NCI-H146 treated with DMSO at 0.1 percent for 48 hours (cell line): ENCODE results near the gene TEX35.
"Not testable (repeated sequence)": the region's sequence is repeated elsewhere in the genome, so short reads cannot be mapped to it uniquely, and the experiment has no call there.

Experiments used
- DNase-seq: peaks from one replicate; lab custom pipeline; 2025; ENCODE audit not compliant: unreplicated experiment; lab: John Stamatoyannopoulos, UW

Gene TEX35

GRCh38 chr1:178540646-178541045, 27.7 kb downstream of the TEX35 start:
- no peak for DNase-seq

DNA sequence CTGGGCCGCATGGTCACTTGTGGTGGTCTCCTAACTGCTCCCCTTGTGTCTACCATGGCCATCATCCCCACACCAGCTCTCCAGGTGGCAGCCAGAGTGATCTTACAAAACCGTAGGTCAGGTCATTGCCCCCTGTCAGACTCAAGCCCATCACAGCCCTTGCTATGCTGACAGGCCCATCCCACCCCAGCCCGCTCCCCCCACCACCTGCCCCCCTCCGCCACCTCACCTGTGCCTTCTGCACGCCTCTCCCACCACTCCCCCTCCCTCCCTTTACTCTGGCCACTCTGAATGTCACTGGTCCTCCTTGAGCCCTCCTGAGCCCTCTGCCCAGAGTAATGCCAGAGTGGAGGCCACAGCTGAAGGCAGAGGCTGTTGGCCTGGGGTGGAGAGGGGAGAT, 28.5 kb downstream of the TEX35 start:
- no peak for DNase-seq

DNA sequence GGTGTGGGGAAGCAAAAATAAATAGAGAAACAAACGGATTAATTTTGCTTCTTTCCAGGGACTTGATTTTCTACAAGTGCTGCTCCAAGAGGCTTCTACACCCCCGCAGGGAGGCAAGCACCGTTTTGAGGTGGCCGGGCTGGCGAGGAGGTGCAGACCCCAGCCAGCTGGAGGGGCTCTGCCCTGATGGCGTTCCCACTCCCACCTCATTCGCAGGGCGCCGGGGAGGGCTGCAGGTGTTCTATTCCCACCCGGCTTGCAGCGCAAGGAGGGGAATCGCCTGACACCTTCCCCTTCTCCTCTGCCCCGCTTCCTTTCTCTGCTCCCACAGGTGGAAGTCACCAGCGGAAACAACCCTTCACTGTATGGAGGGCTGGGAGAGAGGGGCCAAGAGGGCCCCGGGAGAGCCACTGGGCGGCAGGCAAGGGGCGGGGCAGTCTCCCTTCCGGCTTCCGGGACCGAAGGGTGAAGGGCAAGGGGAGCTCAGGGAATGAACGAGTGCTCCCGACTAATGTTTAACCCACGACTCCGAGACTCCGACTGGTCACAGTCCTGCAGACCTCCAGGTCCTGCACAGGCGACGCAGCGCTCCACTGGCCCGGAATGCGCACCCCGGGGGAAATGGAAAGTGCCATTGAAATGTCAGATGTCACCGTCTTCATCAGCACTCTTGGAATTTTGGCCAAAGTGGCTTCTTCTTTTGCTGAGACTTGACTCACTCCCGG, 29.1 kb downstream of the TEX35 start:
- peak; percentile 38 for DNase-seq

DNA sequence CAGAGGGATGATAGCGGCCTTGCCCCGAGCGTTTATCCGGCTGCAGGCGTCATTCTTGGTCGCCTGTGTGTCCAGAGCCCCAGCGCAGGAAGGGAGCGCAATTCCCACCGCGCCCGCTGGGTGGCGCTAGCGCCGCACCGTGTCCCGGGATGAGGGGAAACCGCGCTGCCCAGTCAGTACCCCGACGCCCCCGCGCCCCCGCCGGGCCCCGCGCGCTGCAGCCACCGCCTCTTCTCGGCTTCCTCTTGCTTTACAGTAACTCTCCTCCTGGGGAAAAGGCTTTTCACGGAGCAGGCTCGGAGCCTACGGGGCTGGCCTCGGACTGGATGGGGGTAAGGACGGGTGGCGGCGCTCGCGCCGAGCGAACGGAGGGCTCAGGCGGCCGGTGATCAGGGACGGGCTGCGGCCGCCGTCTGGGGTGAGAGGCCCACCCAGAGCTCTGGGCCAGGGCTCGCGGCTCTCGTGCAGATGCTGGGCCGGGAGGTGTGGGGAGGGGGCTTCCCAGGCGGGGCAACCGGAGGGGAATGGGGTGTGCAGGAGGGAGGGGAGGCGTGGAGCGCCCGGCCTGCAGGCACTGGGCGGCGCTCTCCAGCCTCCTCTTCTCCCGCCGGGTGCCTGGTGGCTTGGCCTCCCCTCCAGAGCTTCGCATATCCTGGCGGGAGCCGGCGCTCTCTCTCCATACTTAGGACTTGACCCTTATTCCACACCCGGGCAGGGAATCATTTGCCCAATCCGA, 29.8 kb downstream of the TEX35 start:
- DNase-seq: peak; percentile 52

DNA sequence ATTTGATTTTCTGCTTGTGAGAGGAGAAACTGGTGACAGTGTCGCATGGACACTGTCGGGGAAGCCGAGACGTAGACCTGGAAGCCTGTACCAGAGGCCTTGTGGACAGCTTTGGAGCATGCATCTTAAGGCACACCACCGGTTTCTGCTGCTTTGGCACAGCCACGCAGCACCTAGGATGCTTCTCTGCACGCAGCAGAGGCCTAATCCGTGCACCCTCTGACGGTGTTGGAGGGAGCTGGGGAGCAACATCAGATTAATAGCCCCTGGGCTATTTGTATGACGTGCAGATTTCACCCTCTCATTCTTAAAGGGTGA, 30.3 kb downstream of the TEX35 start:
- DNase-seq: no peak

DNA sequence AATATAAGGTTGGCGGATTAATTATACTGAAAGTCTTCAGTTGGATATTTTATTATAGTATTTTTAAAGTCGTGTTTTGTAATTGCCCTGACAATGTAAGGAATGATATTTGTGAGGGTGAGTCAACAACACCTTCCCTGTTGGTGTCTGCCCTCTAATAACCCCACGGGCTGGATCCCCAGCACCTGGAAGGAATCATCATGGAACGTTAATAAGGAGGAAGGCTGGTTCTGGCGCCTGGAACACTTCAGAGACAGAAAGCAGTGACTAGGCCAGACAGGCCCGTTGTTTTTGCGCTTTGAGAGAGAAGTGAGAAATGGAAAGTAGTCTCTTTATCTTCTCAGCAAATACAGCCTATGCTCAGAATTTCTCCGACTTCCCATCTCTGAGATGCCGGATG, 31.6 kb downstream of the TEX35 start:
- no peak for DNase-seq

DNA sequence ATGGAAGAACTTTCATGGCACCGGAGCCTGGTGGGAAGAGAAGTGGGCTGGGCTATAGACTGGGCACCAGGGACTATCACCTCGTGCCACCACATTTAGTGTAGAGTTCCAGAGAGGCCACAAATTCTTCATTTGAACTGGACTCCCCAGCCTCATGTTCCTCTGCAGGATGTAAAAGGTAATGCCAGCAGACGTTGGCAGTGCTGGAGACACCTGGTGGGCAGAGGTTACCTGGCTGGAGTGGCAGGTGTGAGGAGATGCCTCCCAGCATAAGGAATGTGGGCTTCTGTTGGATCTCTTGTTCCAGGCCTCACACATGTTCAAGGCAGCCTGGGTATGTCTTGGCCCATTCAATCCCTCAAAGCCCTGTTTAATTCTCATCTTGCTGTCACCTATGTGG, 35.2 kb downstream of the TEX35 start:
- no peak for DNase-seq

GRCh38 chr1:178551307-178551706, 38.4 kb downstream of the TEX35 start:
- DNase-seq: no peak

DNA sequence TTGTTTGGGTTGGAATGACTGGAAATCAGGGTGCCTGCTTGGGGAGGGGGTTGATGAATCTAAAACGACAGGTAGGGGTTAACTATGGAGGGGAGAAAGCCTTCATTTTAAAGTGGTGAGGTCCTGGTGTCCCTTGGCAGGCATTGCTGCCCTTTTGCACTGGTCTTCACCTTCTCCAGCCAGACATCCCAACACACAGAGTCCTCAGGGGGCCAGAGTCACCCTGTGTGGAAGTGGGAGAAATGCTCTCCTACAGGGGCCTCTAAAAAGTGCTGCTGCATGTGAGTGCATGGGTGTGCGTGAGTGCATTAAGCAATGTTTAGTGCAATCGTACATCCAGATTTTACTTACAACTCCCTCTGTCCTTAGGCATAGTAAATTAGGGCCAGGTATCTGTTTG, 39.0 kb downstream of the TEX35 start:
- no peak for DNase-seq

DNA sequence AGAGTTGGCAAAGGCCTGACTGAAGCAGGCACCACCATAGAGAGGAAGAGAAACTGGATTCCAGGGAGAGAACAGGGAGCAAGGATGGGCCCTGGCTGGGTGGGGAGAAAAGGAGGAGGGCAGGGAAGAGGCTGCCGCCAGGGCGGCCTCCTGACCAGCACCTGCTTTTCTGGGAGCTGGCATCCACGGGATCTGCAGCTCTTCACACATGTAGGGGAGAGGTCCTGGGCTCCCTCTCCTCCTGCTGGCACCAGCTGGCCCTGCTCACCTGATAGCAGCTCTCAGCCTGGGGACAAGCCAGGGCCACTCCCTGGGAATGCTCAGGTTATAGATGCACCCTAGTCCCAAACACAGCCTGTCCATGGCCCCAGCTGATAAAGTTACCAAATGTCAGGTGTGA, 39.9 kb downstream of the TEX35 start:
- no peak for DNase-seq

DNA sequence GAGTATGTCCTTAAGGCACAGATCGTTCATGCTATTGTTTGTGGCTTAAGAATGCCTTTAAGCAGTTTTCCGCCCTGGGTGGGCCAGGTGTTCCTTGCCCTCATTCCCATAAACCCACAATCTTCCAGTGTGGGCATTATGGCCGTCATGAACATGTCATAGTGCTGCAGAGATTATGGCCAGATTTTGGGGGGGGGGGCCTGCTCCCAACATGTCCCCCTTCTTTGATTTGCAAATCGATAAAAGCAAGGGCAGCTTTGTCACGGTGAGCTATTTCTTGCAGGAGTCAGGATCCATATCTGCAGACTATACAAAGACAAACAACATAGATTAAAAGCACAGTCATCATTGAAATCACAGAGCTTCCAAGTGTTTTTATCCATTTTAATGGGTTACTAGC, 41.4 kb downstream of the TEX35 start:
- not testable (repeated sequence) for DNase-seq

DNA sequence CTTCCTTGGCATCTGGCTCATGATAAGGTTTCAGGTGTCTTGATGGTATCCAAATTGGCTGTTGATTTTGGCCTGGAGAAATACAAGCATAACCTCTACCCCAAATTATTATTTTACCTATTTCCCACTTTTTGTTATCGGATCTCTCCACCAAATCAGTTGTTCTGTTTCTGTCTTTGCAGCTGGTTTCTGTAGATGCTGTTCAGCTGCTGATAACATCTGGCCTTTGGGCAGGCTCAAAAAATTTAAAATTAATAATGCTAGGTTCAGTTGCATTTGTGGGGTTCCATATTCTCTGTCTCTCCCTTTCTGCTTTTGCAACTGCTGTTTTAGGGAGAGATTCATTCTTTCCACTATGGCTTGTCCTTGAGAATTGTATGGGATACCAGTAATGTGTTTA, 42.7 kb downstream of the TEX35 start:
- DNase-seq: not testable (repeated sequence)

DNA sequence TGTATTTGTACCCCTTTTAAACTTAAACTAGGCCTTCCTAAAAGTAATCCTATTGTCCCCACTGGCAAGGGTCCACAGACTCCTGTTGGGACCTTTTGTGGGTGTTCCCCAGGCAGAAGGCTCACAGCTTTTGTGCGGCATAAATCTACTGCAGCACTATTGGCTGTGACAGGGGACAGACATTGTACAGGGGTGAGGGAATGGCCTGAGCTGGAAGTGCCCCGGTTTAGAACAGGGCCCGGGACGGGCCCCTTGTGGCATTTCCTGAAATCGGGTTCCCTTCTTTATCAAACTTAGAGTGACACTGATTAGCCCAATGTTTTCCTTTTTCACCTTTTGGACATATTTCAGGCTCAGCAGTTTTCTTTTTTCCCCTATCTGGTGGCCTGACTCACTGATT, 45.9 kb downstream of the TEX35 start:
- DNase-seq: not testable (repeated sequence)

DNA sequence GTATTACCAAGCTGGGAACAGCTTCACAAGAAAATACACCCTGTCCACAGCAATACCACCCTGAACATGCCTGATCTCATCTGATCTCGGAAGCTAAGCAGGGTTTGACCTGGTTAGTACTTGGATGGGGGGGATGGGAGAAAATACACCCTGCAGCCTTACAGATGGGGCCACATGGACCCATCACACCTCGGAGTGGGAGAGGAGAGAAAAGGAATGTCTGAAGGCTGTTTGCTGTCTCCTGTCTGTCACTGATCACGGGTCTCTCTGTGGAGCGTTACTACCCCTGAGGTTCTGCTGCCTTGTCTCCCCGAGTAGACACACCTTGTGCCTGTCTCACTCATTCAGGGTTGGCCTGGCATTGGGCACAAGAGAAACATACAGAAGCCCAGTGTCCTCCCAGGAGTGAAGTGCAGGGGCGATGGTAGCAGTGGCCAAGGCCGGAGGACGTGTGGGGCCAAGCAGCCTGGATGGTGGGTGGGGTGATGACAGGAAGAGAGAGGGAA, 48.0 kb downstream of the TEX35 start:
- DNase-seq: no peak

- no peak for DNase-seq
Observed at GRCh38 chr1:178563099-178563820, 50.4 kb downstream of the TEX35 start.

- DNase-seq: no peak
Observed at GRCh38 chr1:178564086-178564782, 51.3 kb downstream of the TEX35 start.

DNA sequence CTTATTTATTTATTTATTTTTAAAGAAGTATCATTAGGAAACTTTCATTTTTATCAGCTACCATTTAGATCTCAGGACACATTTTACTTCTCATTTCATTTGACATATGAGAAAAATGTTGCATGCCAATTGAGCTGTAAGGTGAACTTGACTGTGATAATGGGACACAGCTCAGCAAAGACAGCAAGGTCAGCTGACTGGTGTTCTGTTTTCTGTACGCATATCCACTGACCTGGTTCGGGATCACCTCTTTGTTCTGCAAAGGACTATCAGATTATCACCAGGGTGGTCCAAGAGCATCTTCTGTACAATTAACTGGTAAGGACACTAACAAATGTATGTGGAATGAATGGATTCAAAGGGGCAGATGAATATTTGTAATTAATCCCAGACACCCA, 51.9 kb downstream of the TEX35 start:
- no peak for DNase-seq

DNA sequence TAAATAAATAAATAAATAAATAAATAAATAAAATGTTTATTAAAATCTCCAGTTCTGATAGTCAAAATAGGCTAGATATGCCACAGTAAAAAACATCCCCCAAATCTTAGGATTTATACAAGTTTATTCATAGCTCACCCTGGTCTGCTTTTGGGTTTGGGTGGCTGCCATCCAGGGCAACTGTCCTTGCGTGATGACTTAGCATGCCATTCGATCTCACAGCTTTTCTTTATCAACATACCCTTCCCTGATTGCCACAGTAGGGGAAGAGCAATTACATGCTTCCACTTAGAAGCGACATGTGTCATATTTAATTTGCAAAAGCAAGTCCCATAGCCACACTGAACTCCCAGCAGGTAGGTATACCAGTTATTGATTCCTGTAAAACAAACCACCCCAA, 52.7 kb downstream of the TEX35 start:
- no peak for DNase-seq

DNA sequence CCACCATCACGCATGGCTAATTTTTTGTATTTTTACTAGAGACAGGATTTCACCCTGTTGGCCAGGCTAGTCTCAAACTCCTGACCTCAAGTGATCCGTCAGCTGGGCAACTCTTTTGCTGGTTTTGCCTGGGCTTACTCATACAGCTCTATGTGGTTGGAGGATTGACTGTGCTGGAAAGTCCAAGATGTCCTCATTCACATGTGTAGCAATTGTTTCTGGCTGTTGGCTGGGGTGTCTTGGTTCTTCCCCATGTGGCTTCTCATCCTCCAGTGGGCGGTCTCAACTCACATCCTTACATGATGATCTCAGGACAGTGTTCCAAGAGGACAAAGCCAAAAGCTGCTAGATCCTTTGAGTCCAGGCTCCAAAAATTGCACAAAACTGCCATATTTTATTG, 53.3 kb downstream of the TEX35 start:
- no peak for DNase-seq

DNA sequence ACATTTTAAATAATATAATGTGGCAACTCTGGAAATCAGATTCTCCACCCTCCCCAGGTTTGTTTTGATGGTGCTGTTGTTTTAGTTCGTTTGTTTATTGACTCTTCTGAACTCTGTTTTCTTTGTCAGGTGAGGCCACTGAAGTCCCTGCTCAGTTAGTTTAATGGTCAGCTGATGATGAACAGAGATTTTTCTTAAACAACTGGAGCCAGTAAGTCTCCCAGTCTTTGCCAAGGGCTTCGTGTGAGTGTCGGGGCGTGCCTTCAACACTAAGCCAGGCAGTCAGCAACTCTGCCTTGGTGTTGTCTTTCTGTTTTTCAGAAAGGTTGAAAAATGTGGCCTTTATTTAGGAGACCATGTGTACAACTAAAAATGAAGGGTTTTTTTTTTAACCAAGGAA, 58.9 kb downstream of the TEX35 start:
- DNase-seq: no peak
